MM.1S (cell line): ENCODE measurements around the gene LIN28B.

Source experiments
- CTCF ChIP-seq: fragments of 300-600 bp; sonication (generic); IDR thresholded peaks from 2 replicates; pipeline ENCODE4 v1.5.1; 2016; ENCODE audit warnings: antibody characterized with exemption, low read length, mixed read lengths
- EZH2 ChIP-seq: fragments of 300-600 bp; sonication (generic); optimal IDR thresholded peaks from 2 replicates; pipeline ENCODE3; 2017; ENCODE audit warnings: low read depth, mild to moderate bottlenecking, antibody characterized with exemption, low read length, mixed read lengths
- EZH2phosphoT487 ChIP-seq: fragments of 300-600 bp; sonication (generic); IDR thresholded peaks from 2 replicates; pipeline ENCODE4 v1.6.1; 2018; ENCODE audit warnings: antibody characterized with exemption, low read length

DNA sequence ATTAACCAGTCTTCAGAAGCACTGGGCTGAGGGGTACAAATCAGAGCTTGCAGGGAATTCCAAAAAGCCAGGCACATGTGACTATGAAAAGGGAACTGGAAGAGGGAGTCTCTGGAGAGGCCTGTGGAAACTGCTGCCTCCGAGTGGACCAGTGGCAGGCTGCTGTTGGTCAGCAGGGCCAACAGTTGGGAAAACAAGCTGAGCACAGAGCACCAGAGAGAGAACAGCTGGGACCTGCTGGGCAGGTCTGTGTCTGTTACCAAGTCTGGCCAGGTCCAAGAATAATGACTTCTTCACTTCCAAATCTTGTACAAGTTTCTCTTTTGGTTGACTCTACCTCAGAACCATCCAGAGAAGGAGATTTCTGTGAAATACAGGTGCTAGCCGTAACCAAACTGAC is 81.4 kb downstream of the LIN28B start:
- TF ChIP-seq CTCF (no peak), EZH2 (no peak), EZH2phosphoT487 (no peak)
